M059J (cell line): ENCODE measurements around the gene NEB. TPM values are rescaled to one million over a fixed set of nuclear protein-coding genes. Genes with fewer than 3 reads are reported as not detected.

Experiments used
- DNase-seq: peaks from one replicate; pipeline ENCODE4 v3.0.0-alpha.2; 2012; ENCODE audit warnings: low read depth
- total RNA-seq: library from RNA; depleted of rRNA; stranded (reverse); fragments of >200 nt; shearing (Covaris generic); gene quantifications from 2 replicates; pipeline ENCODE4 v1.2.3, GENCODE V29; 2014; rRNA removed

NEB gene, protein sequence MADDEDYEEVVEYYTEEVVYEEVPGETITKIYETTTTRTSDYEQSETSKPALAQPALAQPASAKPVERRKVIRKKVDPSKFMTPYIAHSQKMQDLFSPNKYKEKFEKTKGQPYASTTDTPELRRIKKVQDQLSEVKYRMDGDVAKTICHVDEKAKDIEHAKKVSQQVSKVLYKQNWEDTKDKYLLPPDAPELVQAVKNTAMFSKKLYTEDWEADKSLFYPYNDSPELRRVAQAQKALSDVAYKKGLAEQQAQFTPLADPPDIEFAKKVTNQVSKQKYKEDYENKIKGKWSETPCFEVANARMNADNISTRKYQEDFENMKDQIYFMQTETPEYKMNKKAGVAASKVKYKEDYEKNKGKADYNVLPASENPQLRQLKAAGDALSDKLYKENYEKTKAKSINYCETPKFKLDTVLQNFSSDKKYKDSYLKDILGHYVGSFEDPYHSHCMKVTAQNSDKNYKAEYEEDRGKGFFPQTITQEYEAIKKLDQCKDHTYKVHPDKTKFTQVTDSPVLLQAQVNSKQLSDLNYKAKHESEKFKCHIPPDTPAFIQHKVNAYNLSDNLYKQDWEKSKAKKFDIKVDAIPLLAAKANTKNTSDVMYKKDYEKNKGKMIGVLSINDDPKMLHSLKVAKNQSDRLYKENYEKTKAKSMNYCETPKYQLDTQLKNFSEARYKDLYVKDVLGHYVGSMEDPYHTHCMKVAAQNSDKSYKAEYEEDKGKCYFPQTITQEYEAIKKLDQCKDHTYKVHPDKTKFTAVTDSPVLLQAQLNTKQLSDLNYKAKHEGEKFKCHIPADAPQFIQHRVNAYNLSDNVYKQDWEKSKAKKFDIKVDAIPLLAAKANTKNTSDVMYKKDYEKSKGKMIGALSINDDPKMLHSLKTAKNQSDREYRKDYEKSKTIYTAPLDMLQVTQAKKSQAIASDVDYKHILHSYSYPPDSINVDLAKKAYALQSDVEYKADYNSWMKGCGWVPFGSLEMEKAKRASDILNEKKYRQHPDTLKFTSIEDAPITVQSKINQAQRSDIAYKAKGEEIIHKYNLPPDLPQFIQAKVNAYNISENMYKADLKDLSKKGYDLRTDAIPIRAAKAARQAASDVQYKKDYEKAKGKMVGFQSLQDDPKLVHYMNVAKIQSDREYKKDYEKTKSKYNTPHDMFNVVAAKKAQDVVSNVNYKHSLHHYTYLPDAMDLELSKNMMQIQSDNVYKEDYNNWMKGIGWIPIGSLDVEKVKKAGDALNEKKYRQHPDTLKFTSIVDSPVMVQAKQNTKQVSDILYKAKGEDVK (N-terminal part only)
- total RNA-seq, result not detected in 2 replicates

DNA sequence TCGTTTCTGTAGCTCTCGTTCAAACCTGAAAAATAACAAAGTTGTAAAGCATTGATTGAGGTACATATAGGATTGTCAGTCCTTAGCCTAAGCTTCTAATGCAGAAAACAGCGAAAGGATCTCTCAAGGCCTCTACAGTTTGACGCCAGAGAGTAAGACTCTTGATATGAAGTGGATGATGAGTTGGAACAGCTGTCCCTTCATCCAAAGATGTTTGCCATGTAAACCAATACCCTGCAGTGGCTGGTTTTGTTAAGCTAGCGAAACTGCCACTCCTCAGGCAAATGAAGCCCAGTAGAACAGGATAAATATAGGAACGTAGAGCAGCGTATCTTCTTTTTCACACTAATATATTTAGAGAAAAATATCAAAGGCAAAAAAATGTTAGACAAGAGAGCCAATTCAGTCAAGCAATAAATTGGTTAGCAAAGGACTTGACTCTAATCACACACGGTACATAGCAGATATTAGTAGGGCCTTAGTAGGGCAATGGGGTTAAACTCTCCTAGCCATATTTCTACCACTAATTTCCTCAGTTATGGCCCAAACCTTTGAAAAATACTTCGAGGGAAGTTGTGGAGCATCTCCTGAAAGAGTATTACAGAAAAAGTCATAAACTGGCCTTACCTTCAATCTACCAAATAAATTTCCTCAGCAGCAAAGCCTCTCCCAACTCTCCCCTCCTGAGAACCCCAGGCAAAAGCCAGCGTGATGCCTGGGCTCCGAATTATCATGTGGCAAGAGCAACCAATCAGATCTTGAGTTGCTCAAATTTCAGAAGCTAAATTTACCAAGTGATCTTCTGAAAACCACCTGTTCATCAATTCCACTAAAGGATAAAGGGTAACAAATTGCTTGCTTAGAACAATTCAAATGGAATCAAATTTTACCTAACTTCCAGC, at the start of gene NEB:
TSS of gene NEB (minus strand) at position 706 of the 902 bp plus-strand sequence. CDS start 1,320 bp downstream, outside the sequence.
- no peak for DNase-seq

DNA sequence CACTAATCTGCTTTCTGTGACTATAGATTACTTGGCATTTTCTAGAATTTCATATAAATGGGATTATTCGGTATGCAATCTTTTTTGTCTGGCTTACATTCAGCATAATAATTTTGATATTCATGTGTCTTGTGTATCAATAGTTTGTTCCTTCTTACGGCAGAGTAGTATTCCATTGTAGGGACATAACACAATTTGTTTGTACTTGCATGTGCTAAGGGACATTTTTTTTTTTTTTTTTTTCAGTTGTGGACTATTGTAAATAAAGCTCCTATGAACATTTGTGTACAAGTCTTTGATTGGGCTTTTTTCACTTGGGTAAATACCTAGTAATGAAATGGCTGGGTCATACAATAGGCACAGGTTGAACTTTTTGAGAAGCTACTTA, 48.9 kb upstream of the NEB start:
- DNase-seq, result no peak

DNA sequence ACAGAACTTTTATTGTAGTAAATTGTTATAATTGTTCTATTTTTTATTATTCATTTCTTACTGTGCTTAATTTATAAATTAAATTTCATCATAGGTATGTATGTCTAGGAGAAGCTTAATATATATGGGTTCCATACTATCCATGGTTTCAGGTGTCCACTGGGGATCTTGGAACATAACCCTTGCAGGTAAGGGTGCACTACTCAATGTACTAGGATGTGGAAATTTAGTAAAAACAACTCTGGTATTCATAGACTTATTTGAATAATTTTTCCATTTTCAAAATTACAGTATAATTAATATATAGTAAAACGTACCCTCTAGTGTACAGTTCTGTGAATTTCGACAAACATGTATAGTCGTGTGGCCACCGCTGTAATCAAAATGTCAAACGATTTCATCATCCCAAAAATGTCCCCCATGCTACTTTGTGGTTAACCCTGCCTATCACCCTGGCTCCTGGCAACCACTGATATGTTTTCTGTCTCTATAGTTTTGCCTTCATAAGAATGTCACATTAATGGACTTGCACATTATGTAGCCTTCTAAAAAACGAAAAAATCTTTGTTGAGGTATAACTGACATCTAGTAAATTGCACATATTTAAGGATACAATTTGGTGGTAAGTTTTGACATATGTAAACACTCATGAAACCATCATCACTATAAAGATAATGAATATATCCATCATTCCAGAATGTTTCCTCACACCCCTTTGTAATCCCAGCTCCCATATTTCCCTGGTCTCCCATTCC, 48.3 kb upstream of the NEB start:
- DNase-seq, result no peak

DNA sequence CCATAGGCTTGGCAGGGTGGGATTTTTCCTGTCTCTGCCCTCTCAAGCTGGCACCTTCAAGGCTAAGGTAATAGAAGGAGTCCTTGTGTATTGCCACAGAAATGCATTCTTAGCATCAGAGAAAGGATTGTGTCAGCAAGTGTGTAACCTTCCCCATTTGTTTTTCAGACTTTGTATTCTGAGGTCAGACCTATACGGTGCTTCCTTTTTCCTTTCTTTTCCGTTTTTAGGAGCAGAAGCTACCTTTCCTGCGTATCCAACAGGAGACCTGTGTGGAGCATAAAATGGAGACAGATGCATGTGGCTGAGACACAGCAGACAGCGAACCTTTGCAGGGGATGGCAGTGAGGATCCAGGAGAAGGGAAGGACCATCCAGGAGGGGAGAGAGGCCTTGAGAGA, 47.4 kb upstream of the NEB start:
- no peak for DNase-seq

DNA sequence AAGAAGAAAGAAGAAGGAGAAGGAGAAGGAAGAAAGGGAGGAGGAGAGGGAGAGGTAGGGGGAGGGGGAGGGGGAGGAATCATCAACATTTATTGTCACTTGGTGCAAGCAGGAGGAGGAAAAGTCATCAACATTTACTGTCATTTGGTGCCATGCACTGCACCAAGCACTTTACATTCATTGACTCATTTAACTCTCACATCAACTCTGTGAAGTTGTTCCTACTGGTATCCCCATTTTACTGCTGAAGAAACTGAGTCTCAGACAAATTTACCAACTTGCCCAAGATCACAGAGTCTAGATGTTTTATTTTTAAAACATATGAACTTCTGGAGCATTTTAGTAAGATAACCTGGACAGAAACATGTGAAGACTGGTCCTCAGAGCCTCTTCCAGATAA, 46.7 kb upstream of the NEB start:
- DNase-seq, result no peak

DNA sequence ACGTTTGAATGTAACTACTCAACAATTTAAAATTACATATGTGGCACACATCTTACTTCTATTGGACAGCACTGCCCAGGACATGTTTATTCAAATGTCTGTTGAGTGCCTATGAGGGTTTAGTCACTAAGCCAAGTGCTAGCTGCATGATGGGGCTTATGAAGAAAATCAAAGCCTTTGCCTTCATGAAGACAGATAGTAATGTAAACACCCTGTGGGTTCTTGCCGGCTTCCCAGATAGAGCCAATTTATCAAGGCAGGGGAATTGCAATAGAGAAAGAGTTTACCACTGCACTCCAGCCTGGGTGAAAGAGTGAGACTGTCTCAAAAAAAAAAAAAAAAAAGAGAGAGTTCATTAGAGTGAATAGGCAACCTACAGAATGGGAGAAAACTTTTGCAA, 43.7 kb upstream of the NEB start:
- no peak for DNase-seq

DNA sequence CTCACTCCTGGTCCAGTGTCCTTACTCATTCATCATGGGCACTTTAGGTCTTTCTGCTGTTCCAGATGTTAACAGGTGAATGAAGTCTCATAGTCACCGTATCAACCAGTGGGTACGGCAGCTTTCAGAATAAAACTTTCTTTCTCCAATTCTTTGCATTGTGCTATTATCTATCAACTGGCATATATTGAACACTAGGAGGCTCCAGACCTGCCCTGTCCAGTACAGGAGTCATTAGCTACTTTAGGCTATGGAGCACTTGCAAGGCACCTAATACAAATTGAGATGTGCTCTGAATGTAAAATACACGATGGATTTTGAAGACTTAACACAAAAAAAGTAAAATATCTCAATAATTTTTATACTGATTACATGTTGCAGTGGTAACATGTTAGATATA, 43.2 kb upstream of the NEB start:
- DNase-seq, result no peak

DNA sequence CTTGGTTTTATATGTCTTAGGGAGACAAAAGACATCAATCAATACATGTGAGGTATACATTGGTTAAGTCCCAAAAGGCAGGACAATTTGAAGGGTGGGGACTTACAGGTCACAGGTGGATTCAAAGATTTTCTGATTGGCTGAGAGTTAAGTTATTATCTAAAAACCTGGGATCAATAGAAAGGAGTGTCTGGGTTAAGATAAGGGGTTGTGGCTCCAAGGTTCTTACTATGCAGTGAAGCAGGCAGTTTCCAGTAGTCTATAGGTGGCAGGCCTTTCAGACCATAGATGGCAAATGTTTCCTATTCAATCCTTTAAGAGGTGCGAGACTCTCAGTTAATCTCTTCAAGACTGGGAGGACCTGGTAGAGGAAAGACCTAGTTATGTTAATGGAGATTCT, 42.1 kb upstream of the NEB start:
- no peak for DNase-seq

DNA sequence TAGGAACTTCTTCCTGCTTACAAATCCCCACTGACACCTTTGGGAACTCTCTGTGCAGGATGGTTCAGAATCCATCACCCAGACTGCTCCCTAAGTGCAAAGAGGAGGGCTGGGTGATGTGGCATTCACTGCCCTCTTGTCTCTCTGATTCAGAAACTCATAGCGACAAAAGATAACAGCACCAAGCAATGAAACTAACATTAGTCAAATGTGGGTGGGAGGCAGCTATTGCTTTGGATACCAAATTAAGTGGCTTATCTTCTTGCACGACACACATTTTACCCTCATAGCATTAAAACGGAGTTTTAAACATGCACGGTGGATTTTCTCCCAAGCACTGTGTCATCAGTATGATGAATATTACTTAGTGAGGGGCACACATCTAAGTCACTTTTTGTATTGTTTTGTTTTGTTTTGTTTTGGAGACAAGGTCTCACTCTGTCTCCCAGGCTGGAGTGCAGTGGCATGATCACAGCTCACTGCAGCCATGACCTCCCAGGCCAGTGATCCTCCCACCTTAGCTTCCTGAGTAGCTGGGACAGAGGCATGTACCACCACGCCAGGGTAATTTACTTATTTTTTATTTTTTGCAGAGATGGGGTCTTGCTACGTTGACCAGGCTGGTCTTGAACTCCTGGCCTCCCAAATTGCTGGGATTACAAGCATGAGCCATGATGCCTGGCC, 40.9 kb upstream of the NEB start:
- DNase-seq, result peak; percentile 43

DNA sequence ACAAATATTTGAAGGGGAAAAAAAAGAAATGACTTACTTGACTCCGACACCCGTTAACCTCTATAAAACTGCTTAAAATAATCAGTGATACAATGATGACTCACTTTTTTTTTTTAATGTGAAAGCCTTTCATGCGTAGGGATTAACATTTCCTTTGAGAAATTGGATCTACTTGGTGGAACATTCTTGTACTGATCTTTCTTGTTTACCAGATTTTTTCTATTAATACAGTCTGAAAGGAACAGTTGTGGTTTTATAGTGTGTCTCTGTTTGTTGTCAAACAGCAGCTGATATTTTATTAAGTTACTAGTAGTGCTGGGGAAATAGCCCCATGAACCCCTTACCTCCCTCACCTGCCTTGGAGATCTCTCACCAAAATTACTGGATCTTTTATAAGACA, 40.2 kb upstream of the NEB start:
- peak; percentile 78 for DNase-seq

DNA sequence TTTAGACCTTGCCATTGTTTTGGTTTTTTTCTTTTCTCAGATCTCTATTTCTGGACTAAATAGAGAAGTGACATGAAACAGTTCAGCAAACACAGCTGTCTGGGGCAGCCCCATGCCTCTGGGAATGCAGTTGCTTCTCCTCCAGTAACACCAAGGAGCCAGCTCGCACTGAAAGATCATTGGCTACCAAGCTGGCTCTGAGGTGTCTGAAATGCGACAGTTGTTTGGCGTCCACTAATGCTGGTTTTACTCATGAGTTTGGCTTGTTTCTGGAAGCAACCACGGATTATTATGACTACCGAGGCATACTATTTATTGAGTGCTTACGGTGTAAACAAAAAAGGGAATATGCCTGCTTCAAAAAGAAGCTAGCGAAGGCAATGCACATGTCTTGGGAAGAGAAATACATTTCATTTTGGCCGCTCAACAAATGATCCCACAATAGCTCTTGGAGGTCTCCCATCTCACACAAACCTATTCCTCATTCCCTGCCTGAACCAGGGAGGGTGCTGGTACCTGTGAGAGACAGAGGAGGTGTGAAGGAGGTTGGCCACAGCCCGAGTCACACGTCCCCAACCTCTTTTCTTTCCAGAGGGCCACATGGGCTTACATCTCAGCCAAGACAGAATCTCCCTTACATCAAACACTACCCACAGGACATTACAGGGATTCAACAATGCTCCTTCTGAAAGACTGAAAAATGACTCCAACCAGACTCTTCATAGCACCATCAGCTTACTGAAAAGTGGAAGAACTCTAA, 37.5 kb upstream of the NEB start:
- peak; percentile 56 for DNase-seq

DNA sequence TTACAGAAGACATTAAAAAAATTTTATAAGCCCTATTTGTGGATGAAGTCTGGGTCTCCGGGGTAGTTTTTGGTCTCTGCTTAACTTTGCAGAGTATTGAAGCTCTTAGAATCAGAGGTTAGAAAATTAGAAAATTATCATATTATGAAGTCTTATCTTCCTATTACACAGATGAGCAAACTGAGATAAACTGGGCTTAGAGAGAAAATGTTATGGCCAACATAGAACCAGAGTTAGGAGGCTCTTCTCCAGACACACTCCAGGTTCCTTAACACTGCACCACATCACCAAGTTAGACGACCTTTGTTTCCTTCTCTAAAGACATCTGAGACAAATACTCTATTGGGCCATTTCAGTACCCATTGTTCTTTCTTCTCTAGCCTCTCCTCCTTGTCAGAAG, 36.7 kb upstream of the NEB start:
- DNase-seq, result no peak

DNA sequence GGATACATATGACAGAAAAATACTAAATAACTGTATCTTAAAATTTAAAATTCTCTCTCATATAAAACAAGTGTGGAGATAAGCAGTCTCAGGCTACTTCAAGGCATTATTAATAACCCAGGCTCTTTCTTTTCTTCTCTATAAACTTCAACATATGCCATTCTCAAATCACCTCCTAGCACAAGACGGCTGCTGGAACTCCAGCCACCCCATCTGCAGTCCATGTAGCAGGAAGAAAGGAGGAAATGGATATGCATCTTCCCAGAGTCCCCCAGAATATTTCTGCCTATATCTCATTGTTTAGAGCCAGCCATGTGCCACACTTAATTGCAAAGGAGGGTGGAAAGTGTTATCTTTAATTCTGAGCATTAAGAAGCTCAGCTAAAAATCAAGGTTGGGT, 35.3 kb upstream of the NEB start:
- DNase-seq, result no peak

DNA sequence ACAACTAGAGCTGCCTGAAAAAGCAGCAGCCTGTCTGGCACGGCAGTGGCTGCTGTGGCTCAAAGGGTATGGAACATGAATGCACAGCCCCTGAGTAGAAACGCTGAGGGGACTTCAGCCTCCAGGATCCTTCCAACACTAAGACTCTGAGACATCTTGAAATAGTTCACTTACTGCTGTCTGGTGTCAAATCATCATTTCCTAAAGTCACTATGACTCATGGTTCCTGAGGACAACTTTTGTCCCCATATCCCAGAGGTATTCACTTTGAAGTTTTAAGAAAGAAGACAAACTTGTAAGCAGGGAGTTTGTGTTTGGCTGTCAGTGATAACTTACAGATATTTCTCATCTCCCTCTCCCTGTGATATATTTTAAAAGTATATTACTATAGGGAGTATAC, 33.3 kb upstream of the NEB start:
- peak; percentile 9 for DNase-seq

DNA sequence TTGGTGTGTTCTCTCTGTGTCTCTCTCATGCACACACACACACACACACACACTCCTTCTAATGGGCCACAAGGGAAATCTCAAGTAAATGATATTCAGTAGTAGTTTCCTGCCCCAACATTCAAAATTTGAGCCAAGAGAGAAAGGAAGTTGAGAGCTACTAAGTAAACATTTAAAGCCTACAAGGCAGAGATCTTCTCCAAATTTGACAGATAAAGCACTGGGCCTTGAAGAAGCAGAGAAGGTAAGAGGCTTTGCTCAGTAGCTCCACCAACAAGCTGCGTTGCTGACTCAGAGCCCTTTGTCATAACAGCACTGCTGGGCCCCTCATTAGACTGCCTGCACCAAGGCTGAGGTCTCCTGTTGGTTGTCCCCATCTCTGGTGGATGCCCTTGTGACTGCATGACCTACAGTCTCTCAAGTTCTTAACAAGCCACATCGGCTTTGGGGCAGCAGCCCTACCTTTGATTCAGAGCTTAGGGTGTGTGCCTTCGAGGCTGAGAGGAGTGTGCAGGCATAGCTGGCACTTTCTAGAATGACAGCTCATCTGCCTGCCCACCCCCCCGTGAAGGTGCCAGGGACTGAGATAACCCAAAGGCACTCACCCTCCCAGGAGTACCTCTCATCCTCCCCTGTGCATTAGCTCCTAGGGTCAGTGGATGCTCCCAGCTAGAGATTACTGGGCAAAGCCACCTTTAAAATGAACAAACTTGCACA, 32.3 kb upstream of the NEB start:
- no peak for DNase-seq

DNA sequence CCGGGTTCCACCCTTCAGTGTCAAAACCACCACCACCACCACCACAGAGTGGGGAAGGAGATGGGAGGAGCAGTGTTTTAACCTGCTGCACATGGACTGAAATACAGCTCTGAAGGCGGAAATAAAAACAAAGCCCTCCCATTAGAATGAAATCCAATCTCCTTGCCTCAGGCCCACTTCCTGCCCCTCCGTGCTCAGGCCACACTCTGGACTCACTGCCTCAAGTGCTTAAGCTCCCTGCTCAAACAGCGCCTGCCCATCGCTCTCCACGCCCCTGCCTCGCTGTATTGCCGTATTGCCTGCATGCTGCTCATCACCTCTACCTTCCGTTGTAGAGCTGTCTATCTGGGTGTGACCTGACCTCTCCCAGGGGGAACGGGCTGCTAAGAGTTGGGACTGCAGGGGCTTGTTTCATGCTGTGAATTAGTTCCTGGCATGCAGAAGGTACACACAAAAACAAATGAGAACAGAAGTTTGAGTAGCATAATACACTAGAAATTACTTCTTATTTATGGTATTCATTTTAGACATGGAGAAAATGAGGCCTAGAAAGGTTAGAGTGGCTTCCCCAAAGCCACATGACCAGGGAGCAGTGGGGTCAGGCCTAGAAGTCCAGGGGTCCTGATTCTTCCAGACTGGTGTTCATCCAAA, 31.6 kb upstream of the NEB start:
- DNase-seq, result no peak

DNA sequence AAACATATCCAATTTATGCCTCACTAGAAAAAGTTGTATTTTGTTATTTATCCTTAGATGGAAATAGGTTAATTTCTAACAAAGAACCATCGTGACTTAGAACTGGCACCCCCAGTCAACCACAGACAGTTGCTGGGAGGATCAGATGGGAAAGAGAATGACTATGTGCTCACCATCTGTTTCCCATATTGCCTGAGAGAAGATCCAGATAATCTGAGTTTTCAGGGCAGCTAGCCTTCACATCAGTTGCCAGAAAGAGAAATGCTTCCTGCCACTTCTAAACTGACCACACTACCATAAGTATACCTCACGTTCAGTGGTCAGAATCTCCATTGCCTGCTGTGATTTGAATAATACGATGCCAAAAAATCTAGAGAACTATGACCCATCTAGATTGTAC, 28.4 kb upstream of the NEB start:
- no peak for DNase-seq

DNA sequence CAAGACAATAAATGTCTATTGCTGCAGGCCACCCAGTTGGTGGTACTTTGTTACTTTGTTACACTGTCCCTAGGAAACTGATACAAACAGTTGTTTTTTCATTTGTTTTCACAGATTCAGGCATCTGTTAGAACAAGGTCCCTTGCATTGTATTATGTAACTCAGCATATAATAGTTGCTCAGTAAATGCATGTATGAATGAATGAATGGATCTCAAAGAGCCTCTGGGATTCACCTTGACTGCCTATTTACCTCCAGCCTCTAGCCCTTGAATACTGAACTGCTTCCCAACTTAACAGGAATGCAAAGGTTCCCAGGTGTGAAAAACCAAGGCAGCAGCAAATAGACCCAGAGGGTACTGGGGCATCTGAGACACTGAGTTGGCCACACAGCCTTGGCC, 27.4 kb upstream of the NEB start:
- DNase-seq, result no peak
